Neural progenitor cell (in vitro differentiated cells): ENCODE data around the gene AKAP1.

ENCODE experiments used
- EZH2phosphoT487 ChIP-seq: fragments of 200-600 bp; sonication (generic); IDR thresholded peaks from 2 replicates; pipeline ENCODE4 v1.6.1; 2017; ENCODE audit warnings: antibody characterized with exemption
- TF ChIP-seq, protein P1 (sequence below): fragments of 200-600 bp; sonication (generic); IDR thresholded peaks from 2 replicates; pipeline ENCODE4 v1.5.1; 2017; ENCODE audit warnings: antibody characterized with exemption, mild to moderate bottlenecking

DNA sequence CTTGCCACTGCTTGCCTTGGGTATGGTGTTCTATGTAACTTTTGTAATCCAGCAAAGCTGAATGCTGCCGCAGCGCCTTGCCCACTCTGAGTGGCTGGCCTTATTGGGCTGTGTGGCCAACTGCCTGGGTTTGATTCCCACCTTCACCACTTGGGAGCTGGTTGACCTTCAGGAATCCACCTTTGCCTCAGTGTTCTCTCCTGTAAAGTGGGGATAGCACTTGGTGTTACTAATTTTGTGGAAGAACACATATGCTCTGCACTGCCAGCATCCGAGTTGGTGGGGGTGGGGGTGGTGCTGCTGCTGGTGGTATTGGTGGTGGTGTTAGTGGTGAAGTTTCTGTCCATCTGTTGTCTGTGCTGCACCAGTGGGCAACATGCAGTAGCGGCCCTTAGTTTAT, 32.8 kb downstream of the AKAP1 start:
- TF ChIP-seq, protein P1, sequence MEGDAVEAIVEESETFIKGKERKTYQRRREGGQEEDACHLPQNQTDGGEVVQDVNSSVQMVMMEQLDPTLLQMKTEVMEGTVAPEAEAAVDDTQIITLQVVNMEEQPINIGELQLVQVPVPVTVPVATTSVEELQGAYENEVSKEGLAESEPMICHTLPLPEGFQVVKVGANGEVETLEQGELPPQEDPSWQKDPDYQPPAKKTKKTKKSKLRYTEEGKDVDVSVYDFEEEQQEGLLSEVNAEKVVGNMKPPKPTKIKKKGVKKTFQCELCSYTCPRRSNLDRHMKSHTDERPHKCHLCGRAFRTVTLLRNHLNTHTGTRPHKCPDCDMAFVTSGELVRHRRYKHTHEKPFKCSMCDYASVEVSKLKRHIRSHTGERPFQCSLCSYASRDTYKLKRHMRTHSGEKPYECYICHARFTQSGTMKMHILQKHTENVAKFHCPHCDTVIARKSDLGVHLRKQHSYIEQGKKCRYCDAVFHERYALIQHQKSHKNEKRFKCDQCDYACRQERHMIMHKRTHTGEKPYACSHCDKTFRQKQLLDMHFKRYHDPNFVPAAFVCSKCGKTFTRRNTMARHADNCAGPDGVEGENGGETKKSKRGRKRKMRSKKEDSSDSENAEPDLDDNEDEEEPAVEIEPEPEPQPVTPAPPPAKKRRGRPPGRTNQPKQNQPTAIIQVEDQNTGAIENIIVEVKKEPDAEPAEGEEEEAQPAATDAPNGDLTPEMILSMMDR: no peak
- no peak for TF ChIP-seq EZH2phosphoT487
